Fibroblast of the aortic adventitia (primary cell): ENCODE results near the gene RAMP2. TPM values are rescaled to one million over a fixed set of nuclear protein-coding genes. Genes with fewer than 3 reads are reported as not detected.

Experiments used
- DNase-seq: peaks from one replicate; pipeline ENCODE4 v3.0.0-alpha.2; 2010; ENCODE audit warnings: low read depth
- H3K4me3 ChIP-seq: 2 replicates; pipeline ENCODE4 v1.5.1; 2011; ENCODE audit warnings: low read depth, mild to moderate bottlenecking, control low read depth, low read length, moderate library complexity
- CTCF ChIP-seq: IDR thresholded peaks from 2 replicates; pipeline ENCODE4 v1.5.1; 2011; ENCODE audit warnings: mild to moderate bottlenecking, low read length, control low read depth, inconsistent platforms; ENCODE audit not compliant: insufficient read depth
- total RNA-seq: library from RNA; depleted of rRNA; stranded (reverse); fragments of >200 nt; gene quantifications from 2 replicates; pipeline ENCODE4 v1.2.3, GENCODE V29; 2012; ENCODE audit warnings: low replicate concordance

The RAMP2 gene
- total RNA-seq, 1 donor = 0.27 TPM

DNA sequence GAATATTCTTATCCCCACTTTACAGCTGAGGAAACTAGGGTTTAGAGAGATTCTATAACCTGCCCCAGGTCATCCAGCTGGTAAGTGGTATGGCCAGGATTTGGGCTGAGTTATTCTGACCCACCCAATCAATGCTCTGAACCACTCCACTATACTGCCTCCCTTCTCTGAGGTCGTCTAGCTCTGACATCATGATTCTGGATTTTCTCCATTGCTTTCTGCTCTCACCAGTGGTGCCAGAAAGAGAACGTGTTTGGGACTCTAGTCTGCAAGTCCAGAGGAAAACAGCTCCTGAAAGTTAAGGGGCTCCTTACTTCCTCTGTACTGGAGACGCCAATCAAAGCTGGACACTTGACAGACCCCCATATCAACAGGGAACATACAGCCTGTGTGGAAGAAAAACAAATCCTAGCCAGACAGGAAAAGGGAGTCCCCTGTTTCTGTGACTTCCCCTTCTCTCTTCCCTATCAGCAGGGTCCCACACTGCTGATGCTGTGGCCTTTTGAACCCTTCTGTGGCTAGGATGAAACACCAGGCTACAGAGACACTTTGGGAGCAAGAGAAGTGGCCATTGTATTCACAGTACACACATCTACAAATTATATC lies 10.2 kb upstream of the RAMP2 start:
- H3K4me3 ChIP-seq = no peak overlapping the region
- no peak for DNase-seq
- no peak for TF ChIP-seq CTCF

- DNase-seq = peak; percentile 55
- H3K4me3 ChIP-seq = no peak overlapping the region
- no peak for TF ChIP-seq CTCF
Measured at GRCh38 chr17:42751628-42752027, 9.4 kb upstream of the RAMP2 start.

GRCh38 chr17:42754782-42755181 lies 6.2 kb upstream of the RAMP2 start:
- H3K4me3 ChIP-seq = no peak overlapping the region
- TF ChIP-seq CTCF = no peak
- peak; percentile 83 for DNase-seq

GRCh38 chr17:42759982-42760651 lies 910 bp upstream of the RAMP2 start:
- TF ChIP-seq CTCF = no peak
- no peak for DNase-seq

DNA sequence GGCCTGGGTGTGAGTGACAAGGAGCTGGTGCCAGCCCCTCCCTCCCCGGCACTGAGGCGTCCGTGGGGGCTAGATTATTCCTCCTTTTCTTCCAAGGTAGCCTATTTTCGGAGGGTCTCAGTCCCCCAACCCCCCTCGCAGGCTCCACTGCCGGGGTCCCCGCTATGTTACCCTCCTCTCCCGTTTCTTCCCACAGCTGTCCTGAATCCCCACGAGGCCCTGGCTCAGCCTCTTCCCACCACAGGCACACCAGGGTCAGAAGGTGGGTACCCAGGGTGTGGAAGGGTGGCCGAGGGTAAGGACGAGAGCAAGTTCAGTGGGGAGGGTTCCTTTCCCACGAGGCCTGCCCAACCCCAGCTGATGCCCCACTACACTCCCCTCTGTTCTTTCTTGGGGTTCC lies 611 bp downstream of the RAMP2 start:
- TF ChIP-seq CTCF = no peak
- peak overlapping the region; percentile 50 for H3K4me3 ChIP-seq
- DNase-seq = no peak

More at GRCh38 chr17:42759982-42760651, 910 bp upstream of the RAMP2 start:
- H3K4me3 ChIP-seq = no peak overlapping the region

DNA sequence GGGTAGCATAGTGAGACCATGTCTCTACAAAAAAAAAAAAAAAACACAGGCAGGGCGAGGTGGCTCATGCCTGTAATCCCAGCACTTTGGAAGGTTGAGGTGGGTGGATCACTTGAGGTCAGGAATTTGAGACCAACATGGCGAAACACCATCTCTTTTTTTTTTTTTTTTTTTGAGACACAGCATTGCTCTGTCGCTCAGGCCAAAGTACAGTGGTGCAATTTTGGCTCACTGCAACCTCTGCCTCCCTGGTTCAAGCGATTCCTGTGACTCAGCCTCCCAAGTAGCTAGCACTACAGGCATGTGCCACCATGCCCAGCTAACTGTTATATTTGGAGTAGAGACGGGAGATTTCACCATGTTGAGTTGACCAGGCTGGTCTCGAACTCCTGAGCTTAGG lies 5.1 kb downstream of the RAMP2 start:
- TF ChIP-seq CTCF = no peak
- no peak for DNase-seq
- H3K4me3 ChIP-seq = no peak overlapping the region
